Measurements from ENCODE around the gene NDUFS2.

DNA sequence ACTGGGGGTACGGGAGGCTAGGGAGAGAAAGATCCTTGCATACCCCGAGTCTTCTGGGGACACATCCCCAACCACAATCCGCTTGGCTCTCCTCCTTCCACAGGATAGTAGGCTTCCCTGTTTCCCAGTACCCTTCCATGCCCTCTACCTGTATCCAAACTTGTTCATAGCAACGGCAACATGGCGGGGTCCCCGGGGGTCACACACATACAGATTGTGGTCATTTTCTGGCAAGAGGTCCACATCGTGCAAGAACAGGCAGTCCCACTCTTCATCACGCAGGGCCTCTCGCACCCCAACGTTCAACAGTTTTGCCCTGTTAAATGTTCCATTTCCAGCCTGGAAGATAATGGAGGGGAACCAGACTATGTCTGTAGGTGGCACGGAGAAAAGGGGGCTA is 28.5 kb upstream of the NDUFS2 start:
- no peak for TF ChIP-seq POLR2A (IDR thresholded peaks at IDR 0.05; ENCODE audit: low read length)
- TF ChIP-seq GATA1 (IDR thresholded peaks at IDR 0.05; ENCODE audit: low read depth, low read length), result no peak

Data from erythroblast (primary cell).